HL-60 (cell line): ENCODE data around the gene PLCH2.

ENCODE experiments used
- DNase-seq, 2 experiments: peaks; one replicate each; pipeline ENCODE4 v3.0.0-alpha.2; 2010 to 2020; ENCODE audit warnings: low read depth in 1 of 2, low spot score in 1 of 2
- H3K27ac ChIP-seq: fragments of 250-450 bp; sonication (Bioruptor Pico); replicated peaks from 2 replicates; pipeline ENCODE4 v1.5.1; 2020; ENCODE audit warnings: mild to moderate bottlenecking, moderate library complexity
- H3K27me3 ChIP-seq: fragments of 250-450 bp; sonication (Bioruptor Pico); 2 replicates; pipeline ENCODE4 v1.5.1; 2021; ENCODE audit warnings: mild to moderate bottlenecking, moderate library complexity; ENCODE audit not compliant: insufficient read depth, poor library complexity, severe bottlenecking
- H3K4me3 ChIP-seq: replicated peaks from 2 replicates; pipeline ENCODE4 v1.5.1; 2011; ENCODE audit warnings: mild to moderate bottlenecking, control low read depth, low read length; ENCODE audit not compliant: insufficient read depth
- CTCF ChIP-seq: IDR thresholded peaks from one replicate; pipeline ENCODE4 v1.5.1; 2011; ENCODE audit warnings: low read length, control low read depth, inconsistent platforms; ENCODE audit not compliant: insufficient read depth
- GABPA ChIP-seq: IDR thresholded peaks from 2 replicates; pipeline ENCODE4 v1.6.1; 2012; ENCODE audit warnings: low read depth
- POLR2AphosphoS5 ChIP-seq: IDR thresholded peaks from 2 replicates; pipeline ENCODE4 v1.6.1; 2012; ENCODE audit warnings: low read depth
- REST ChIP-seq: IDR thresholded peaks from 2 replicates; pipeline ENCODE4 v1.6.1; 2012; ENCODE audit warnings: low read depth; ENCODE audit not compliant: insufficient replicate concordance
- SPI1 ChIP-seq: IDR thresholded peaks from 2 replicates; pipeline ENCODE4 v1.6.1; 2012; ENCODE audit warnings: low read depth, mild to moderate bottlenecking, borderline replicate concordance

The PLCH2 gene

GRCh38 chr1:2480986-2481364, 4.9 kb downstream of the PLCH2 start:
- no peak for TF ChIP-seq REST
- TF ChIP-seq POLR2AphosphoS5 = no peak
- no peak for TF ChIP-seq SPI1
- no peak for TF ChIP-seq GABPA
- TF ChIP-seq CTCF = no peak
- no peak for DNase-seq
- H3K27me3 ChIP-seq = no peaks in the 10 kb centered on the region
- no peak overlapping the region for H3K27ac ChIP-seq
- H3K4me3 ChIP-seq = no peak overlapping the region

GRCh38 chr1:2481885-2482284, 5.8 kb downstream of the PLCH2 start:
- Histone ChIP-seq H3K27me3 (no peaks in the 10 kb centered on the region), H3K4me3 (no peak overlapping the region), H3K27ac (no peak overlapping the region)
- no peak for DNase-seq
- no peak for TF ChIP-seq CTCF
- TF ChIP-seq POLR2AphosphoS5 = no peak
- TF ChIP-seq SPI1 = no peak
- TF ChIP-seq GABPA = no peak
- no peak for TF ChIP-seq REST

- DNase-seq = no peak
- no peaks in the 10 kb centered on the region for H3K27me3 ChIP-seq
- no peak overlapping the region for H3K27ac ChIP-seq
- TF ChIP-seq REST (peak; percentile 94), POLR2AphosphoS5 (no peak)
- H3K4me3 ChIP-seq = no peak overlapping the region
Measured at GRCh38 chr1:2482588-2482987, 6.5 kb downstream of the PLCH2 start.

GRCh38 chr1:2483026-2483425, 6.9 kb downstream of the PLCH2 start:
- H3K4me3 ChIP-seq = no peak overlapping the region
- no peaks in the 10 kb centered on the region for H3K27me3 ChIP-seq
- H3K27ac ChIP-seq = no peak overlapping the region
- TF ChIP-seq POLR2AphosphoS5 (no peak), CTCF (no peak), REST (no peak), SPI1 (no peak)
- no peak for DNase-seq
